CD14-positive monocyte (primary cell): Measurements from ENCODE around the gene SMURF1. TPM values are rescaled to one million over a fixed set of nuclear protein-coding genes. Genes with fewer than 3 reads are reported as not detected.
A peak's percentile ranks its signal among the peaks of the same experiment; 100 is the strongest.

Experiments used
- DNase-seq, 3 donors: peaks; one replicate each; pipeline ENCODE4 v3.0.0-alpha.2; 2011 to 2022
- H2AFZ ChIP-seq: 2 replicates; pipeline ENCODE4 v1.6.0; 2012; ENCODE audit warnings: mild to moderate bottlenecking, low read depth, low read length, inconsistent platforms; ENCODE audit not compliant: insufficient read depth, poor library complexity, severe bottlenecking
- H3K27ac ChIP-seq, 2 donors: 1 replicate in 1 of 2; 2 replicates in 1 of 2; pipeline ENCODE4 v1.5.1; 2012 to 2013; ENCODE audit warnings: low read length in 2 of 2, control low read depth in 1 of 2, inconsistent platforms in 1 of 2, low read depth in 1 of 2, mild to moderate bottlenecking in 1 of 2
- H3K27me3 ChIP-seq, 2 donors: one replicate each; pipeline versions ENCODE4 v1.6.0 to v1.6.1; 2011 to 2013; ENCODE audit warnings: low read length in 2 of 2; ENCODE audit not compliant: control insufficient read depth in 2 of 2, insufficient read depth in 2 of 2
- H3K36me3 ChIP-seq, 2 donors: replicated peaks in 1 of 2; 1 replicate in 1 of 2; 2 replicates in 1 of 2; pipeline versions ENCODE4 v1.5.1 to v1.6.1; 2012 to 2013; ENCODE audit warnings: low read length in 2 of 2, control low read depth in 1 of 2, inconsistent platforms in 1 of 2, mild to moderate bottlenecking in 1 of 2; ENCODE audit not compliant: insufficient read depth in 2 of 2, control insufficient read depth in 1 of 2
- H3K4me1 ChIP-seq, 2 donors: 1 replicate in 1 of 2; 2 replicates in 1 of 2; pipeline versions ENCODE4 v1.5.1 to v1.6.1; 2012 to 2013; ENCODE audit warnings: low read length in 2 of 2, control low read depth in 1 of 2, inconsistent platforms in 1 of 2, mild to moderate bottlenecking in 1 of 2, moderate library complexity in 1 of 2; ENCODE audit not compliant: insufficient read depth in 2 of 2, control insufficient read depth in 1 of 2
- H3K4me2 ChIP-seq: replicated peaks from 2 replicates; pipeline ENCODE3; 2012; ENCODE audit warnings: low read length, moderate library complexity, mild to moderate bottlenecking; ENCODE audit not compliant: poor library complexity, severe bottlenecking; ENCODE audit errors: extremely low read depth
- H3K4me3 ChIP-seq, 3 experiments: fragments of 200-600 bp in 1 of 3; sonication (generic) in 1 of 3; replicated peaks in 1 of 3; 1 replicate in 2 of 3; 2 replicates in 1 of 3; pipeline ENCODE4 v1.5.1; 2011 to 2013; ENCODE audit warnings: low read length in 3 of 3, mild to moderate bottlenecking in 3 of 3, control low read depth in 2 of 3, low read depth in 2 of 3, inconsistent platforms in 1 of 3, moderate library complexity in 1 of 3
- H3K79me2 ChIP-seq: 2 replicates; pipeline ENCODE4 v1.6.0; 2012; ENCODE audit warnings: mild to moderate bottlenecking, control low read depth, inconsistent platforms, low read length, moderate library complexity; ENCODE audit not compliant: insufficient read depth
- H3K9ac ChIP-seq: 2 replicates; pipeline ENCODE4 v1.6.0; 2017; ENCODE audit warnings: low read length, mild to moderate bottlenecking; ENCODE audit not compliant: insufficient read depth, poor library complexity, severe bottlenecking
- H3K9me3 ChIP-seq, 2 donors: replicated peaks in 1 of 2; 1 replicate in 1 of 2; 2 replicates in 1 of 2; pipeline versions ENCODE4 v1.5.1 to v1.6.1; 2012 to 2013; ENCODE audit warnings: low read length in 2 of 2, control low read depth in 1 of 2; ENCODE audit not compliant: control insufficient read depth in 1 of 2, insufficient read depth in 1 of 2
- H4K20me1 ChIP-seq: 2 replicates; pipeline ENCODE4 v1.6.0; 2012; ENCODE audit warnings: mild to moderate bottlenecking, low read length, control low read depth, moderate library complexity; ENCODE audit not compliant: insufficient read depth
- H3K27ac Mint-ChIP-seq, 7 donors: one replicate each; pipeline ENCODE4 v1.8.0; 2020; ENCODE audit warnings: mild to moderate bottlenecking in 7 of 7, mixed read lengths in 7 of 7, moderate library complexity in 6 of 7, inconsistent platforms in 2 of 7
- H3K27me3 Mint-ChIP-seq, 3 donors: one replicate each; pipeline ENCODE4 v1.8.0; 2021 to 2022; ENCODE audit warnings: low read depth in 3 of 3, mild to moderate bottlenecking in 3 of 3, mixed read lengths in 3 of 3, moderate library complexity in 3 of 3, inconsistent platforms in 1 of 3
- H3K36me3 Mint-ChIP-seq, 2 donors: one replicate each; pipeline ENCODE4 v1.8.0; 2020; ENCODE audit warnings: mixed read lengths in 2 of 2, inconsistent platforms in 1 of 2, mild to moderate bottlenecking in 1 of 2
- H3K4me1 Mint-ChIP-seq: one replicate; pipeline ENCODE4 v1.8.0; 2020; ENCODE audit warnings: mild to moderate bottlenecking, mixed read lengths
- H3K4me3 Mint-ChIP-seq, 2 donors: one replicate each; pipeline ENCODE4 v1.8.0; 2020; ENCODE audit warnings: mild to moderate bottlenecking in 2 of 2, mixed read lengths in 2 of 2, moderate library complexity in 1 of 2
- H3K9me3 Mint-ChIP-seq, 7 donors: one replicate each; pipeline ENCODE4 v1.8.0; 2020 to 2022; ENCODE audit warnings: mixed read lengths in 7 of 7, mild to moderate bottlenecking in 6 of 7, moderate library complexity in 6 of 7, inconsistent platforms in 2 of 7
- WGBS: methylation state at CpG from one replicate; pipeline ENCODE4 v1.1.5; 2013; ENCODE audit warnings: missing lambda C conversion rate; ENCODE audit not compliant: insufficient coverage; 5-methylcytosine and 5-hydroxymethylcytosine counted together
- intact Hi-C, 2 donors: fragments of 100-400 bp; cut with micrococcal nuclease; formaldehyde crosslinking; loops; one replicate each; pipeline versions ENCODE4 v1.15.0 to v1.15.1; 2023
- polyA plus RNA-seq, 3 donors: library from polyadenylated mRNA; depleted of rRNA in 1 of 3; unstranded in 2 of 3; stranded (reverse) in 1 of 3; fragments of 300-500 nt in 2 of 3; fragments of >200 nt in 1 of 3; fragmentation: Illumina TruSeq in 2 of 3; gene quantifications; 1 replicate in 2 of 3; 2 replicates in 1 of 3; pipeline ENCODE4 v1.2.3, GENCODE V29; 2012 to 2021
- TF ChIP-seq, protein P1 (sequence below): fragments of 200-600 bp; IDR thresholded peaks from one replicate; pipeline ENCODE4 v1.8.0; 2022; ENCODE audit warnings: antibody characterized with exemption, mild to moderate bottlenecking

SMURF1 gene
- polyA plus RNA-seq, 3 donors = 0.48 to 15.8 (median 1.6) TPM

- 97% methylated on average over 22 of the region's 32 CpGs for WGBS
- no peak overlapping the region for H2AFZ ChIP-seq
- H3K4me2 ChIP-seq = no peak overlapping the region
- H3K4me1 Mint-ChIP-seq = no peaks in the 10 kb centered on the region
- H3K27ac ChIP-seq = no peak overlapping the region
- peaks cover 96 to 100% of the 10 kb centered on the region in 2 donors for H3K36me3 ChIP-seq
- TF ChIP-seq, protein P1, sequence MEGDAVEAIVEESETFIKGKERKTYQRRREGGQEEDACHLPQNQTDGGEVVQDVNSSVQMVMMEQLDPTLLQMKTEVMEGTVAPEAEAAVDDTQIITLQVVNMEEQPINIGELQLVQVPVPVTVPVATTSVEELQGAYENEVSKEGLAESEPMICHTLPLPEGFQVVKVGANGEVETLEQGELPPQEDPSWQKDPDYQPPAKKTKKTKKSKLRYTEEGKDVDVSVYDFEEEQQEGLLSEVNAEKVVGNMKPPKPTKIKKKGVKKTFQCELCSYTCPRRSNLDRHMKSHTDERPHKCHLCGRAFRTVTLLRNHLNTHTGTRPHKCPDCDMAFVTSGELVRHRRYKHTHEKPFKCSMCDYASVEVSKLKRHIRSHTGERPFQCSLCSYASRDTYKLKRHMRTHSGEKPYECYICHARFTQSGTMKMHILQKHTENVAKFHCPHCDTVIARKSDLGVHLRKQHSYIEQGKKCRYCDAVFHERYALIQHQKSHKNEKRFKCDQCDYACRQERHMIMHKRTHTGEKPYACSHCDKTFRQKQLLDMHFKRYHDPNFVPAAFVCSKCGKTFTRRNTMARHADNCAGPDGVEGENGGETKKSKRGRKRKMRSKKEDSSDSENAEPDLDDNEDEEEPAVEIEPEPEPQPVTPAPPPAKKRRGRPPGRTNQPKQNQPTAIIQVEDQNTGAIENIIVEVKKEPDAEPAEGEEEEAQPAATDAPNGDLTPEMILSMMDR = no peak
- H4K20me1 ChIP-seq = no peaks in the 10 kb centered on the region
- no peak overlapping the region for H3K27ac Mint-ChIP-seq
- H3K27me3 Mint-ChIP-seq = no peaks in the 10 kb centered on the region
- no peak overlapping the region for H3K4me3 ChIP-seq
- no peaks in the 10 kb centered on the region for H3K27me3 ChIP-seq
- no peaks in the 10 kb centered on the region for H3K79me2 ChIP-seq
- intact Hi-C loops = no loop called here
- H3K4me3 Mint-ChIP-seq = no peak overlapping the region
- no peak overlapping the region for H3K9ac ChIP-seq
- peaks cover 87 to 95% of the 10 kb centered on the region in 2 donors for H3K36me3 Mint-ChIP-seq
- no peaks in the 10 kb centered on the region for H3K4me1 ChIP-seq
- H3K9me3 Mint-ChIP-seq = no peaks in the 10 kb centered on the region
- H3K9me3 ChIP-seq = no peaks in the 10 kb centered on the region
- DNase-seq = no peak
Measured at GRCh38 chr7:98993024-98993897, 150.6 kb downstream of the SMURF1 start.

GRCh38 chr7:98992076-98992475 lies 151.8 kb downstream of the SMURF1 start:
- Histone ChIP-seq H3K9ac (no peak overlapping the region), H4K20me1 (no peaks in the 10 kb centered on the region), H3K4me2 (no peak overlapping the region), H3K27me3 (no peaks in the 10 kb centered on the region), H3K4me3 (no peak overlapping the region), H3K4me1 (no peaks in the 10 kb centered on the region), H3K79me2 (no peaks in the 10 kb centered on the region), H3K27ac (no peak overlapping the region), H3K9me3 (no peaks in the 10 kb centered on the region), H2AFZ (no peak overlapping the region), H3K36me3 (peaks cover 97 to 100% of the 10 kb centered on the region in 2 donors)
- H3K27me3 Mint-ChIP-seq = no peaks in the 10 kb centered on the region
- no peaks in the 10 kb centered on the region for H3K9me3 Mint-ChIP-seq
- H3K4me3 Mint-ChIP-seq = no peak overlapping the region
- 97% methylated on average over 13 of the region's 16 CpGs for WGBS
- peak overlapping the region in 1 of 7 donors; percentile 35 for H3K27ac Mint-ChIP-seq
- intact Hi-C loops = no loop called here
- no peak for DNase-seq
- TF ChIP-seq, protein P1 = no peak
- no peaks in the 10 kb centered on the region for H3K4me1 Mint-ChIP-seq
- peaks cover 90 to 99% of the 10 kb centered on the region in 2 donors for H3K36me3 Mint-ChIP-seq
